ENCODE results near the gene OR6J1. TPM values are rescaled to one million over a fixed set of nuclear protein-coding genes. Genes with fewer than 3 reads are reported as not detected.

Gene OR6J1
- total and polyA plus RNA-seq, 2 of the 13 experiments (the other 11 are each of a cell fraction or from before 2014, with no cell fraction given), result not detected

DNA sequence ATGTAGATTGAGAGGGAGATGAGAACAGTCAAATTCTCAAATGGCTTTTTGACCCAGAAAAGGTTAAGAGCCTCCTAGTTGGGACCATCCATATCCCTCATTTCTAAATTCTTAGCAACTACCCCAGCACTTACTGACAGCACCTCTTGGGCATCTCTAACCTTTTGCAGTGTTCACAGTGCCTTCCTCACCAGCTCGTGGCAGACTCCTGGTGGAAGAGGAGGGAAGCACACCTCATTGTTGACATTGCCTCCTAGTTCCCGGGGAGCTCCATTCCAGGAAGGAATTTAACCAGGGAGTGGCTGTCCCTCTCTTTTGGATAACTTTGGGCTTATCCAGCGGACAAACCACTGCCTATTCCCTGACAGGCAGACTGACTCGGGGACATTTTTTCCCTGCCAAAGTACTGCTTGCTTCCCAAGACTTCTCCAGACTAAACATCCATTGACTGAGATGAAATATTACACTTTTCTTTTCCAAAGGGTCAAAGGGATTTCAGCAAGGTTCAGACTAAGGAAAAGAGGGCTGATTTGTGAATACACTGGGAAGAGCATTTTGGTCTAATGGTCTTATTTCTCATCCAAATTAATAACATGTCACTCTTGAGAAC, 9.0 kb upstream of the OR6J1 start (continued):
- peak; percentile 75; the same call in 1 of the 2 replicates for TF ChIP-seq ZNF556 (CRISPR knock-in tag; IDR thresholded peaks at IDR 0.05; ENCODE audit: borderline replicate concordance)
- TF ChIP-seq, protein P1, sequence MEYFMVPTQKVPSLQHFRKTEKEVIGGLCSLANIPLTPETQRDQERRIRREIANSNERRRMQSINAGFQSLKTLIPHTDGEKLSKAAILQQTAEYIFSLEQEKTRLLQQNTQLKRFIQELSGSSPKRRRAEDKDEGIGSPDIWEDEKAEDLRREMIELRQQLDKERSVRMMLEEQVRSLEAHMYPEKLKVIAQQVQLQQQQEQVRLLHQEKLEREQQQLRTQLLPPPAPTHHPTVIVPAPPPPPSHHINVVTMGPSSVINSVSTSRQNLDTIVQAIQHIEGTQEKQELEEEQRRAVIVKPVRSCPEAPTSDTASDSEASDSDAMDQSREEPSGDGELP (IDR thresholded peaks at IDR 0.05; ENCODE audit: borderline replicate concordance, low read depth), result peak; percentile 17; the same call in 1 of the 2 replicates
- no peak for TF ChIP-seq ZNF776 (CRISPR knock-in tag; IDR thresholded peaks at IDR 0.05)
- TF ChIP-seq GABPB1 (CRISPR knock-in tag; IDR thresholded peaks at IDR 0.05), result peak; percentile 32; the same call in 1 of the 2 replicates
- TF ChIP-seq MXD4 (CRISPR knock-in tag; IDR thresholded peaks at IDR 0.05), result peak; percentile 60; the same call in 1 of the 2 replicates
- TF ChIP-seq, protein P2, sequence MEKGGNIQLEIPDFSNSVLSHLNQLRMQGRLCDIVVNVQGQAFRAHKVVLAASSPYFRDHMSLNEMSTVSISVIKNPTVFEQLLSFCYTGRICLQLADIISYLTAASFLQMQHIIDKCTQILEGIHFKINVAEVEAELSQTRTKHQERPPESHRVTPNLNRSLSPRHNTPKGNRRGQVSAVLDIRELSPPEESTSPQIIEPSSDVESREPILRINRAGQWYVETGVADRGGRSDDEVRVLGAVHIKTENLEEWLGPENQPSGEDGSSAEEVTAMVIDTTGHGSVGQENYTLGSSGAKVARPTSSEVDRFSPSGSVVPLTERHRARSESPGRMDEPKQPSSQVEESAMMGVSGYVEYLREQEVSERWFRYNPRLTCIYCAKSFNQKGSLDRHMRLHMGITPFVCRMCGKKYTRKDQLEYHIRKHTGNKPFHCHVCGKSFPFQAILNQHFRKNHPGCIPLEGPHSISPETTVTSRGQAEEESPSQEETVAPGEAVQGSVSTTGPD (CRISPR knock-in tag; IDR thresholded peaks at IDR 0.05), result no peak
- TF ChIP-seq NFE2 (CRISPR knock-in tag; IDR thresholded peaks at IDR 0.05), result no peak
- TF ChIP-seq ZNF879 (CRISPR knock-in tag; IDR thresholded peaks at IDR 0.05), result no peak
- TF ChIP-seq FOXC1 (CRISPR knock-in tag; IDR thresholded peaks at IDR 0.05; ENCODE audit: borderline replicate concordance), result 0 out of 2 replicates have a peak, but pooled peaks have one; percentile 64
- peak; percentile 45; the same call in 1 of the 2 replicates for TF ChIP-seq ZMYM4 (CRISPR knock-in tag; IDR thresholded peaks at IDR 0.05)
- TF ChIP-seq HMG20B (CRISPR knock-in tag; conservative IDR thresholded peaks at IDR 0.05), result no peak
- TF ChIP-seq ZNF33B (CRISPR knock-in tag; IDR thresholded peaks at IDR 0.05), result 0 out of 2 replicates have a peak, but pooled peaks have one; percentile 46
- TF ChIP-seq, protein P3, sequence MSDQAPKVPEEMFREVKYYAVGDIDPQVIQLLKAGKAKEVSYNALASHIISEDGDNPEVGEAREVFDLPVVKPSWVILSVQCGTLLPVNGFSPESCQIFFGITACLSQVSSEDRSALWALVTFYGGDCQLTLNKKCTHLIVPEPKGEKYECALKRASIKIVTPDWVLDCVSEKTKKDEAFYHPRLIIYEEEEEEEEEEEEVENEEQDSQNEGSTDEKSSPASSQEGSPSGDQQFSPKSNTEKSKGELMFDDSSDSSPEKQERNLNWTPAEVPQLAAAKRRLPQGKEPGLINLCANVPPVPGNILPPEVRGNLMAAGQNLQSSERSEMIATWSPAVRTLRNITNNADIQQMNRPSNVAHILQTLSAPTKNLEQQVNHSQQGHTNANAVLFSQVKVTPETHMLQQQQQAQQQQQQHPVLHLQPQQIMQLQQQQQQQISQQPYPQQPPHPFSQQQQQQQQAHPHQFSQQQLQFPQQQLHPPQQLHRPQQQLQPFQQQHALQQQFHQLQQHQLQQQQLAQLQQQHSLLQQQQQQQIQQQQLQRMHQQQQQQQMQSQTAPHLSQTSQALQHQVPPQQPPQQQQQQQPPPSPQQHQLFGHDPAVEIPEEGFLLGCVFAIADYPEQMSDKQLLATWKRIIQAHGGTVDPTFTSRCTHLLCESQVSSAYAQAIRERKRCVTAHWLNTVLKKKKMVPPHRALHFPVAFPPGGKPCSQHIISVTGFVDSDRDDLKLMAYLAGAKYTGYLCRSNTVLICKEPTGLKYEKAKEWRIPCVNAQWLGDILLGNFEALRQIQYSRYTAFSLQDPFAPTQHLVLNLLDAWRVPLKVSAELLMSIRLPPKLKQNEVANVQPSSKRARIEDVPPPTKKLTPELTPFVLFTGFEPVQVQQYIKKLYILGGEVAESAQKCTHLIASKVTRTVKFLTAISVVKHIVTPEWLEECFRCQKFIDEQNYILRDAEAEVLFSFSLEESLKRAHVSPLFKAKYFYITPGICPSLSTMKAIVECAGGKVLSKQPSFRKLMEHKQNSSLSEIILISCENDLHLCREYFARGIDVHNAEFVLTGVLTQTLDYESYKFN (CRISPR knock-in tag; conservative IDR thresholded peaks at IDR 0.05), result no peak
- TF ChIP-seq, protein P4, sequence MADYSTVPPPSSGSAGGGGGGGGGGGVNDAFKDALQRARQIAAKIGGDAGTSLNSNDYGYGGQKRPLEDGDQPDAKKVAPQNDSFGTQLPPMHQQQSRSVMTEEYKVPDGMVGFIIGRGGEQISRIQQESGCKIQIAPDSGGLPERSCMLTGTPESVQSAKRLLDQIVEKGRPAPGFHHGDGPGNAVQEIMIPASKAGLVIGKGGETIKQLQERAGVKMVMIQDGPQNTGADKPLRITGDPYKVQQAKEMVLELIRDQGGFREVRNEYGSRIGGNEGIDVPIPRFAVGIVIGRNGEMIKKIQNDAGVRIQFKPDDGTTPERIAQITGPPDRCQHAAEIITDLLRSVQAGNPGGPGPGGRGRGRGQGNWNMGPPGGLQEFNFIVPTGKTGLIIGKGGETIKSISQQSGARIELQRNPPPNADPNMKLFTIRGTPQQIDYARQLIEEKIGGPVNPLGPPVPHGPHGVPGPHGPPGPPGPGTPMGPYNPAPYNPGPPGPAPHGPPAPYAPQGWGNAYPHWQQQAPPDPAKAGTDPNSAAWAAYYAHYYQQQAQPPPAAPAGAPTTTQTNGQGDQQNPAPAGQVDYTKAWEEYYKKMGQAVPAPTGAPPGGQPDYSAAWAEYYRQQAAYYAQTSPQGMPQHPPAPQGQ (CRISPR knock-in tag; IDR thresholded peaks at IDR 0.05; ENCODE audit: borderline replicate concordance), result 0 out of 2 replicates have a peak, but pooled peaks have one; percentile 63
- TF ChIP-seq, protein P5, sequence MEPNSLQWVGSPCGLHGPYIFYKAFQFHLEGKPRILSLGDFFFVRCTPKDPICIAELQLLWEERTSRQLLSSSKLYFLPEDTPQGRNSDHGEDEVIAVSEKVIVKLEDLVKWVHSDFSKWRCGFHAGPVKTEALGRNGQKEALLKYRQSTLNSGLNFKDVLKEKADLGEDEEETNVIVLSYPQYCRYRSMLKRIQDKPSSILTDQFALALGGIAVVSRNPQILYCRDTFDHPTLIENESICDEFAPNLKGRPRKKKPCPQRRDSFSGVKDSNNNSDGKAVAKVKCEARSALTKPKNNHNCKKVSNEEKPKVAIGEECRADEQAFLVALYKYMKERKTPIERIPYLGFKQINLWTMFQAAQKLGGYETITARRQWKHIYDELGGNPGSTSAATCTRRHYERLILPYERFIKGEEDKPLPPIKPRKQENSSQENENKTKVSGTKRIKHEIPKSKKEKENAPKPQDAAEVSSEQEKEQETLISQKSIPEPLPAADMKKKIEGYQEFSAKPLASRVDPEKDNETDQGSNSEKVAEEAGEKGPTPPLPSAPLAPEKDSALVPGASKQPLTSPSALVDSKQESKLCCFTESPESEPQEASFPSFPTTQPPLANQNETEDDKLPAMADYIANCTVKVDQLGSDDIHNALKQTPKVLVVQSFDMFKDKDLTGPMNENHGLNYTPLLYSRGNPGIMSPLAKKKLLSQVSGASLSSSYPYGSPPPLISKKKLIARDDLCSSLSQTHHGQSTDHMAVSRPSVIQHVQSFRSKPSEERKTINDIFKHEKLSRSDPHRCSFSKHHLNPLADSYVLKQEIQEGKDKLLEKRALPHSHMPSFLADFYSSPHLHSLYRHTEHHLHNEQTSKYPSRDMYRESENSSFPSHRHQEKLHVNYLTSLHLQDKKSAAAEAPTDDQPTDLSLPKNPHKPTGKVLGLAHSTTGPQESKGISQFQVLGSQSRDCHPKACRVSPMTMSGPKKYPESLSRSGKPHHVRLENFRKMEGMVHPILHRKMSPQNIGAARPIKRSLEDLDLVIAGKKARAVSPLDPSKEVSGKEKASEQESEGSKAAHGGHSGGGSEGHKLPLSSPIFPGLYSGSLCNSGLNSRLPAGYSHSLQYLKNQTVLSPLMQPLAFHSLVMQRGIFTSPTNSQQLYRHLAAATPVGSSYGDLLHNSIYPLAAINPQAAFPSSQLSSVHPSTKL (CRISPR knock-in tag; IDR thresholded peaks at IDR 0.05), result peak; percentile 72
- peak; percentile 48; the same call in 1 of the 2 replicates for TF ChIP-seq SPEN (CRISPR knock-in tag; IDR thresholded peaks at IDR 0.05; ENCODE audit: low read depth)
- TF ChIP-seq ZNF24 (IDR thresholded peaks at IDR 0.05), result 0 out of 2 replicates have a peak, but pooled peaks have one; percentile 44
